Stomach (tissue), 4 donors: ENCODE data around the gene ANKS1B.

Experiments used
- CTCF ChIP-seq, 7 experiments: fragments of 450-650 bp in 4 of 7; fragments of 200-600 bp in 3 of 7; sonication (generic) in 3 of 7; IDR thresholded peaks; one replicate each; pipeline ENCODE4 v1.5.1; 2016 to 2019; ENCODE audit warnings: antibody characterized with exemption in 7 of 7, control low read depth in 2 of 7, mild to moderate bottlenecking in 1 of 7
- EP300 ChIP-seq: sonication (generic); formaldehyde crosslinking; IDR thresholded peaks from one replicate; pipeline ENCODE4 v1.6.1; 2017; ENCODE audit warnings: antibody characterized with exemption
- POLR2A ChIP-seq, 4 donors: fragments of 450-650 bp; IDR thresholded peaks; one replicate each; pipeline ENCODE4 v1.6.1; 2016; ENCODE audit warnings: antibody characterized with exemption in 4 of 4, control low read depth in 2 of 4, mild to moderate bottlenecking in 1 of 4, moderate library complexity in 1 of 4
- POLR2AphosphoS5 ChIP-seq, 3 donors: sonication (generic); formaldehyde crosslinking; IDR thresholded peaks; one replicate each; pipeline ENCODE4 v1.6.1; 2016; ENCODE audit warnings: antibody characterized with exemption in 3 of 3

DNA sequence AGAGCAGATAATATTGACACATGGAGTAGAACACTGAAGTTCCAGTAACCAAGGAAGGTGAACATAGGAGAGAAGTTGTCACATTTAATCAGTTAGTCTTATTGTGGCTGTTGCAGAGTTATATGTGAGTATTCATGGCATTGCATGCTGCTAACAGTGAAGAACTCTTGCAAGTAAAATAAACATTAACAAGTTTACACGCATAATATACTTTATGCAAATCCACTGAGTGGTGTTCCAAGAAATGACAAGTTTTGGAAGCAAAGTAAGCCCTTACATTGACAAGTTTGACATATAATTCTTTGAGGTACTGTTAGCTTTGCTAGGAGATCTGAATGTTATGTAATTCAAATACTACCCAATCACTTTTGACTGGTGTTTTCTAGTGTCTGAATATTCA, 125.6 kb downstream of the ANKS1B start:
- no peak for TF ChIP-seq CTCF (IDR thresholded peaks at IDR 0.05)
- no peak for TF ChIP-seq POLR2AphosphoS5 (IDR thresholded peaks at IDR 0.05)
- TF ChIP-seq POLR2A (IDR thresholded peaks at IDR 0.05) = no peak
- TF ChIP-seq EP300 = no peak
